ENCODE data around the gene SPTBN1.
"Not testable (repeated sequence)": the region's sequence is repeated elsewhere in the genome, so short reads cannot be mapped to it uniquely, and the experiment has no call there.

SPTBN1 gene

DNA sequence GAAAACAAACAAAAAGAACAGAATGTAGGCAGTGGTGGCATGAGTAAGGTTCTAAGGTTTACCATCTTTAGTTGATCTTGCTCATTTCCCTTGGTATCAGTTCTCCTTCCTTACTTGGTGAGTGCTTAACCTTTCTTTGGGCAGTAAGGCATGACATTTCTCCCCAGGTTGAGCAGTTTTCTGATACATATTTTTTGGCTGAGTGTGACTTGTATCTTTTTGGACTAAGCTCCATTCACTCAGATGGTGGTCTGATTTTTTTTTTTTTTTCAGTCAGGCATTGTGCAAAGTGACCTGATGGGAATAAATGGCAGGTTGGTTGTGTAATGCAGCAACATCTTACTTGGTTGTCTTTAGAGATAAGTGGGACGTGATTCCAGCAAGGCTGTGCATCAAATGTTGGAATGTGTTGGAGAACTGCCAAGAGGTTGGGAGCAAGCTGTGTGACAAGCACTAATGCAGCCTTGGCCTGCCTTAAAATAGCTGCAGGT lies 15.1 kb downstream of the SPTBN1 start:
- no peak for DNase-seq

DNA sequence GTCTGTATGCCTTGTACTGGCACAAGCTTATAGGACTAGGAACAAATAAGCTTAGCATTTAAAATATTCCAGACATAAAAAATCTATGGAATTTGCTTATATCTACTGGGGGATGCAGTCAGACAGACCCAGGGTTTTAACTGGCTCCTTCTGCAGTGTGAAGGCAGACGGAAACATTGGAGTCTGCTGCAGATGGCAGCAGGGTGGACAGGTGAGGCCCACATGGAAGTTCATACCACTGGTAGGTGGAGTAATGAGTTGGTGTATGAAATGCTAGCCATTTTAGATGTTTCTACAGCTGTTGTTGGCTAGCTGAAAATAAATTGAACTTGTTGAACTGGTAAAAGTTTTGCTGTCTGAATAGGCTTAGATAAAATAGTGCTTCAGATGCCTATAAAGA lies 17.7 kb downstream of the SPTBN1 start:
- no peak for DNase-seq

DNA sequence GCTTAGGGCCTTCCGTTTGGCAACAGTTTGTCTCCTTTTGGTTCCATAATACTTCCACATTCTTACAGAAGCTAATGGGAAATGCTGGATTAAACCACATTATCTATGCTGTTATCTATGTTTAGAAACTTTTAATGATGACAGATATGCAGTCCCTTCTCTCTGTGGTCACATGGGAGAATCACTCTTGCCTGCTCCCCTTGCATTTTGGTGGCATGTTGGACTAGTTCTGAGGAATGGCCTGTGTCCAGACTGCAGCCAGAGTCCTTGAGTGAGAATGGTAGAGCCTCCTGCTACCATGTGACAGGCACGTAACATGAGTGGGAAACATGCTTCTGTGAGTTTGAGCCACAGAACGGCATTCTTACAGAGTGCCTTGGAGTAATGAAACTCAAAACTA lies 19.2 kb downstream of the SPTBN1 start:
- DNase-seq, result no peak

DNA sequence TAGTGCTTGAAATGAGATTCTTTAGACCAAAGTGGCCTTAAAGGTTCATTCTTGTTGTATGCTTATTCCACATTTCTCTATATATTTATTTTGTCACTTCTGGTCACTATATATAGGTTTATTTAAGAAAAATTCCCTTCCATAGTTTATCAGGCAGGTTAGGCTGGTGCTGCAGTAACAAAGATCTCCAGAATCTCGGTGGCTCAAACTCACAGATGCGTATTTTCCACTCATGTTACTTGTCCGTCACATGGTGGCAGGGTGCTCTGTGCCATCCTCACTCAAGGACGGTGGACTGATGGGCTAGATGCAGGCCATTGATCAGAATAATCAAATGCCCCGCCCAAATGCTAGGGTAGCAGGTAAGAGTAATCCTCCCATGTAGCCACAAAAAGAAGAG lies 19.8 kb downstream of the SPTBN1 start:
- DNase-seq, result no peak

GRCh38 chr2:54476852-54477251 lies 20.7 kb downstream of the SPTBN1 start:
- DNase-seq, result no peak

DNA sequence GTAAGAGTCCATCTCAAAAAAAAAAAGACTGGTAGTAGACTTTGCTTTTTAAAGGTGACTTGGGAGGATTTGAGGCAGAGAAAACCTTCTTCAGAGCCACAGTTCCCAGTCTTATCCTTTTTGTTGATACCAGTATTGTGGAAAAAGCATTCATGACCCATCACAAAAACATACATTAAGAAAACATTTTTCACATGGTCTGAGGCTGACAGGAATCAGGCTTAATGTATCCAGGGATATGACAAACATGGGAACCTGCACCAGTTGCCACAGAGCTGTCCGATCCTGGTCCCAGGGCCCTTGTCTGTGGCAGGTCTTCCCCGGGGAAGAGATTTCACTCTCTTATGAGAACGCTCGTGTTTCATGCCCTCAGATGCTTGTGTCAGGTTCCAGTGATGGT lies 21.8 kb downstream of the SPTBN1 start:
- no peak for DNase-seq

GRCh38 chr2:54478899-54479298 lies 22.8 kb downstream of the SPTBN1 start:
- DNase-seq, result no peak

DNA sequence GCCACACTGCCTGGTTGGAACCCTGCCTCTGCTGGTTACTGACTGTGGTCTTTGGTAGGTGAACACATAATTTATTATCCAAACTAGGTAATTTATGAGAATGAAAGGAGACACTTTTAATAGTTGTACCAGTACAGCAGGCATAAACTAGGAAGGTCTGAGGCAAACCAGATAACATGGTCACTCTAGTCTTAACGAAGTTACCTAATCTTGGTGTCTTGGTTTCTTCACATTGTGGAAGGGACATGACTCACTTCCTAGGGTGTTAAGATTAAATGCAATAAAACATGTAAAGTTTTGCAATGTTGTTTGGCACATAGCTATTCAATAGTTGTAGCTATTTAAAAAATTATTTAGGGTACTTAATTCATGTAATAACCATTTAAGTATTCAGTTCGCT lies 23.3 kb downstream of the SPTBN1 start:
- no peak for DNase-seq

DNA sequence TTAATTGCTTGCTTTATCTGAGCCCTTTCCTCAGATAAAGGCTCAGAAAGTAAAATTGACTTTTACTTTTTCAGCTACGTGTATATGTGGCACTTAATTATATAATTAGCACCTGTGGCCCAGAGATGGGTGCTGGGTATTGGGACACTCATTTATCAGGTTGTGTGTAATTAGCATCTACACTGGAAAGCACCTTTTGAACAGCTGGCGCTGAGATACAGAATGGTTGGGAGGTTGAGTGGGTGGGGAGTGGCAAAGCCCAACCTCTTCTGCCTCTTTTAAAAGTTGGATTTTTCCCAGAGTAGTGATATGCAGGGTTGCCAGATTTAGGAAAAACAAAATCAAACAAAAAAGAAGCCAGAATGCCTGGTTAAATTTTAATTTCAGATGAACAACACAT lies 23.9 kb downstream of the SPTBN1 start:
- no peak for DNase-seq

DNA sequence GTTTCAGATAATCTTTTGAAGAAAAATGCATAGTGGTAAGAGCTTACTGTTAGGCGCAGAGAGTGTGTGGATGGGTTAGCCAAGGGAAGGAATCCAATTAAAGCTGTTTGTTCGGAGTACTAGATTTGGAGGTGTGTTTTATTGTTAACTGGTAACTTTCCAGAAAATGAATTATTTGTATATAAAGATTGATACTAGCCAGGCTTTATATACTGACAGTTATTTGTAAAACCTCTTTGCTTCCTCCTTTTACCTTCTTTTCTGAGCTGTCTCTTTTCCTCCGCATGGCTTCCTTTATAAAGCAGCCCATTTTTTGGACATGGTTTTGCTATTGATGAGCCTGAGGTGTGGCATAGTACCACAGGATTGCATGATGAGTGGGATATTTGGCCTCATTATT lies 25.6 kb downstream of the SPTBN1 start:
- no peak for DNase-seq

DNA sequence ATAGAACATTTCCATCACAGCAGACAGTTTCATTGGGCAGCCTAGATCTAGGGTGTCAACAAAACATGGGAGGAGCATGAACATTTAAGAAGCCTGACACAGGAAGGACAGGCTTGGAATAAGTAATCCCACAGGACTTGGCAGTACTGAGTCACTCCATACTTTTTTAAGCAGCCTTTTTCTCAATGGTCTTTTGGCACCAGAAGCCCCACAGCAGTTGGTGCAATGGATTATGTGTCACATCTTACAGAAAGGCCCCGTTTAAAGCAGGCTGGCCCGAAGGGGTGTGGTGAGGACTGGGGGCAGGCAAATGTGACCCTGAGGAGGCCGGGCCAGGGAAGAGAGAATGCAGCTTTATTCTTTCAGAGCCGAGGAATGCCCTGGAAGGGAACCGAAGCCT lies 26.6 kb downstream of the SPTBN1 start:
- DNase-seq, result no peak

DNA sequence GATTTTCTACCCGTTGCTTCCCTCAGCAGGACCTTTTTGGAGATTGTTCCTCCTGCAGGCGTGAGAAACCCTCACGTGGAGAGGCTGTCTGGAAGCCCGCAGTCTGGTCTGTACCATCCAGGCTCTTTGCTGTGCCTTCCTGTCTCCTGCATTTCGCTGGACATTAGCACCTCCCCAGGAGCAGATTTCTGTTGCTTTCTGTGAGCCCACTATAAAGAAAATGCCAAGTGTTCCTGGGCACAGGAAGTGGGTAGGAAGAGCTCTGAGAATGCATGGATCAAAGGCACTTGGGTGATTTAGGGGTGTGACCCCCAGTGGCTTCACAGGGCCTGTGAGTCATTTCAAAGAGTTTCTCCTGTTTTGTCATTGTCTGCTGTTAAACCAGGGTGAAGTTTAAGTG lies 27.3 kb downstream of the SPTBN1 start:
- DNase-seq, result no peak

- not testable (repeated sequence) for DNase-seq
Measured at GRCh38 chr2:54485756-54486155, 29.6 kb downstream of the SPTBN1 start.

- DNase-seq, result no peak
Measured at GRCh38 chr2:54486766-54487165, 30.6 kb downstream of the SPTBN1 start.

GRCh38 chr2:54490863-54491262 lies 34.7 kb downstream of the SPTBN1 start:
- no peak for DNase-seq

- no peak for DNase-seq
Measured at GRCh38 chr2:54492335-54492734, 36.2 kb downstream of the SPTBN1 start.

- no peak for DNase-seq
Measured at GRCh38 chr2:54494087-54494486, 38.0 kb downstream of the SPTBN1 start.

- no peak for DNase-seq
Measured at GRCh38 chr2:54496920-54497319, 40.8 kb downstream of the SPTBN1 start.

- DNase-seq, result no peak
Measured at GRCh38 chr2:54497763-54498680, 41.9 kb downstream of the SPTBN1 start.

DNA sequence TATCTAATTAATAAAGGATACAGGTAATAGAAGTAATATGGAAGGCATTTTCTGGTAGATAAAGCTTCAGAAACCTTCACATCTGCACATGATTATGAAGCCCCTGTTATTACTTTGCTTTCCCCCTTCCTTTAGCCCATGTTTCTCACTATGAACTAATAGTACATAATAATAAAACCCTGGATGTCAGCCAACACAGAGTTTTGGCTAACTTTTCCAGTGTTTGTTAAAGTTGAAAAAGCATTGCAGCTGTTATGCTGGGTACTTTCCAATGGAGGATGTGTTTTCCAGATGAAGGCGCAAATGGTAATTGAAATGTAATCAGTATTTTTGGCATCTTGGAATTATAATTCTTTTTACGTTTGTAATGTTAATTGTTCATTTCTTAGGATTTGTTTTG lies 43.5 kb downstream of the SPTBN1 start:
- DNase-seq, result no peak

- DNase-seq, result no peak
Measured at GRCh38 chr2:54500404-54501205, 44.5 kb downstream of the SPTBN1 start.

DNA sequence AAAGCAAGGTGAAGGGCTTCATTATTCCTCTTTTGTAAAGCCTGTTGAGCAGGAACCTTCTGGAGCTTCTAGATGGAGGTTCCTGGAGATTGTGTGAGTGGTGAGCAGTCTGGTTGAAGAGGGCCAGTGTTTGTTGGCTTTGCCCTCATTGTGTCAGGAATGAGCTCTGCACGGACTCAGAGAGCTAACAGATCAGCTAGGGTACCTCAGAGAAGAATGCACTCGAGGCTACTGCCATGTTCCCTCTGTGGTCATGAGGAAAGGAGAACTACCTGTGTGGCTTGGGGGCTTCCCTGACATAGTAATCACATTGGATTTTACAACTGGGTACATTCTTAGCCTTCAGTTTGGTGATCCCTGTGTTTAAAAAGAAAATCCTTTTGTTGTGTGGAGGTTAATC lies 46.6 kb downstream of the SPTBN1 start:
- no peak for DNase-seq

DNA sequence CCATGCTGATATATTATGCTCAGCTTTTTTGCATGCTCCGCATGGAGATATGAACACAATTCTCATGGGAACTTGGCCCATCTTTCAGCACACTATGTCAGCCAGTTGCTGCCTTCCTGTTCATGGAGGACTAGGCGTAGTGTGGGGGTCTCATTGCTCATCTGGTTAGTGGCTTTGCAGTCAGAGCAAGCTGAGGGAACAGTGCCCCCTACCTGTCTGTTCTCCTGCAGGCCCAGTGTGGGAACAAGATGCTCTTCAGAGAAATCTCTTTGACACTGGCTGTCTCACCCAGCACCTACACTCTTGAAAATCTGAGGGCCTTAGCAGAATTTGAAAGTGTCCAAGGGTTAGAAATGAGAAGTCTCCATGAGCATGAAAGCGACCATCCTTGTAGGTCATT lies 47.1 kb downstream of the SPTBN1 start:
- DNase-seq, result peak; percentile 22

- DNase-seq, result no peak
Measured at GRCh38 chr2:54503828-54504227, 47.7 kb downstream of the SPTBN1 start.

Measured in stimulated activated CD4-positive, alpha-beta T cell treated with anti-CD3 and anti-CD28 coated beads, Interleukin-4, amount 100 ng/mL, for 24 hours (primary cell).